Measurements from ENCODE around the gene LY6G5B. TPM values are rescaled to one million over a fixed set of nuclear protein-coding genes. Genes with fewer than 3 reads are reported as not detected.

LY6G5B gene
- total RNA-seq, 2 experiments from 2014 or later, result 12.3 to 28.7 TPM

- Histone ChIP-seq H3K9me2 (ENCODE audit: insufficient read depth, low read length) (no peaks in the 10 kb centered on the region), H4K20me1 (ENCODE audit: insufficient read depth, low read length) (no peaks in the 10 kb centered on the region), H3K36me3 (ENCODE audit: insufficient read depth, low read length) (peaks cover 81% of the 10 kb centered on the region), H3K4me2 (ENCODE audit: low read length) (no peak overlapping the region), H3K4me3 (ENCODE audit: low read depth, low read length, poor library complexity, severe bottlenecking) (no peak overlapping the region), H3K4me1 (ENCODE audit: insufficient read depth, low read length, poor library complexity, severe bottlenecking) (peaks cover 12% of the 10 kb centered on the region), H3K27ac (ENCODE audit: low read depth, low read length, poor library complexity, severe bottlenecking) (no peak overlapping the region), H2AFZ (ENCODE audit: low read length) (no peak overlapping the region), H3K9me3 (ENCODE audit: low read length) (no peaks in the 10 kb centered on the region), H3K79me2 (ENCODE audit: insufficient read depth, low read depth, low read length) (no peaks in the 10 kb centered on the region)
- POLR2A ChIA-PET, result interaction anchor here (0.9 kb wide), 2 partner anchors 23 kb away, joined by 3 read pairs; no protein-coding TSS in a partner anchor
- no TSS peak for BruUV-seq (replicated peaks)
- CTCF ChIA-PET (ENCODE audit: unreplicated experiment), result interaction anchor here (0.6 kb wide), 1 partner anchor 50 kb away, joined by 3 read pairs; no protein-coding TSS in a partner anchor
- TF ChIP-seq EZH2phosphoT487 (IDR thresholded peaks at IDR 0.05; ENCODE audit: borderline replicate concordance, low read depth, low read length) (no peak), CTCF (conservative IDR thresholded peaks at IDR 0.05; ENCODE audit: low read length) (no peak)
- no peak for DNase-seq (ENCODE audit: low spot score)
- intact Hi-C loops (cut with micrococcal nuclease; ENCODE audit: unreplicated experiment), result no loop called here
Measured at GRCh38 chr6:31691078-31691463, 21.3 kb downstream of the LY6G5B start.

- DNase-seq (ENCODE audit: low spot score), result no peak
- Histone ChIP-seq H3K4me2 (ENCODE audit: low read length) (no peak overlapping the region), H3K4me3 (ENCODE audit: low read depth, low read length, poor library complexity, severe bottlenecking) (no peak overlapping the region), H4K20me1 (ENCODE audit: insufficient read depth, low read length) (no peaks in the 10 kb centered on the region), H3K27ac (ENCODE audit: low read depth, low read length, poor library complexity, severe bottlenecking) (no peak overlapping the region), H2AFZ (ENCODE audit: low read length) (no peak overlapping the region), H3K9me3 (ENCODE audit: low read length) (no peaks in the 10 kb centered on the region), H3K36me3 (ENCODE audit: insufficient read depth, low read length) (peaks cover 81% of the 10 kb centered on the region), H3K79me2 (ENCODE audit: insufficient read depth, low read depth, low read length) (no peaks in the 10 kb centered on the region), H3K9me2 (ENCODE audit: insufficient read depth, low read length) (no peaks in the 10 kb centered on the region), H3K4me1 (ENCODE audit: insufficient read depth, low read length, poor library complexity, severe bottlenecking) (peaks cover 12% of the 10 kb centered on the region)
- POLR2A ChIA-PET, result no interaction called here
- intact Hi-C loops (cut with micrococcal nuclease; ENCODE audit: unreplicated experiment), result no loop called here
- CTCF ChIA-PET (ENCODE audit: unreplicated experiment), result no interaction called here
- TF ChIP-seq CTCF (conservative IDR thresholded peaks at IDR 0.05; ENCODE audit: low read length) (no peak), EZH2phosphoT487 (IDR thresholded peaks at IDR 0.05; ENCODE audit: borderline replicate concordance, low read depth, low read length) (no peak)
- BruUV-seq (replicated peaks), result no TSS peak
Measured at GRCh38 chr6:31691564-31692108, 21.9 kb downstream of the LY6G5B start.

GRCh38 chr6:31692353-31692752 is 22.6 kb downstream of the LY6G5B start:
- H3K4me2 ChIP-seq (ENCODE audit: low read length), result no peak overlapping the region
- no peaks in the 10 kb centered on the region for H4K20me1 ChIP-seq (ENCODE audit: insufficient read depth, low read length)
- intact Hi-C loops (cut with micrococcal nuclease; ENCODE audit: unreplicated experiment), result no loop called here
- CTCF ChIA-PET (ENCODE audit: unreplicated experiment), result no interaction called here
- no peaks in the 10 kb centered on the region for H3K9me2 ChIP-seq (ENCODE audit: insufficient read depth, low read length)
- H3K4me3 ChIP-seq (ENCODE audit: low read depth, low read length, poor library complexity, severe bottlenecking), result no peak overlapping the region
- no peak for DNase-seq (ENCODE audit: low spot score)
- TF ChIP-seq EZH2phosphoT487 (IDR thresholded peaks at IDR 0.05; ENCODE audit: borderline replicate concordance, low read depth, low read length), result no peak
- TF ChIP-seq CTCF (conservative IDR thresholded peaks at IDR 0.05; ENCODE audit: low read length), result no peak
- H2AFZ ChIP-seq (ENCODE audit: low read length), result no peak overlapping the region
- H3K79me2 ChIP-seq (ENCODE audit: insufficient read depth, low read depth, low read length), result no peaks in the 10 kb centered on the region
- H3K36me3 ChIP-seq (ENCODE audit: insufficient read depth, low read length), result peaks cover 80% of the 10 kb centered on the region
- no peak overlapping the region for H3K27ac ChIP-seq (ENCODE audit: low read depth, low read length, poor library complexity, severe bottlenecking)
- TSS peak; percentile 48 for BruUV-seq (replicated peaks)
- POLR2A ChIA-PET, result no interaction called here
- peaks cover 12% of the 10 kb centered on the region for H3K4me1 ChIP-seq (ENCODE audit: insufficient read depth, low read length, poor library complexity, severe bottlenecking)
- H3K9me3 ChIP-seq (ENCODE audit: low read length), result no peaks in the 10 kb centered on the region
